KG1 (cell line): ENCODE measurements around the gene LIMS1.
A peak's percentile ranks its signal among the peaks of the same experiment; 100 is the strongest.
"Not testable (repeated sequence)": the region's sequence is repeated elsewhere in the genome, so short reads cannot be mapped to it uniquely, and the experiment has no call there.

Experiments used
- DNase-seq: peaks from one replicate; lab custom pipeline; 2025; lab: John Stamatoyannopoulos, UW

The LIMS1 gene

GRCh38 chr2:108552566-108552965 is 18.3 kb downstream of the LIMS1 start:
- no peak for DNase-seq

DNA sequence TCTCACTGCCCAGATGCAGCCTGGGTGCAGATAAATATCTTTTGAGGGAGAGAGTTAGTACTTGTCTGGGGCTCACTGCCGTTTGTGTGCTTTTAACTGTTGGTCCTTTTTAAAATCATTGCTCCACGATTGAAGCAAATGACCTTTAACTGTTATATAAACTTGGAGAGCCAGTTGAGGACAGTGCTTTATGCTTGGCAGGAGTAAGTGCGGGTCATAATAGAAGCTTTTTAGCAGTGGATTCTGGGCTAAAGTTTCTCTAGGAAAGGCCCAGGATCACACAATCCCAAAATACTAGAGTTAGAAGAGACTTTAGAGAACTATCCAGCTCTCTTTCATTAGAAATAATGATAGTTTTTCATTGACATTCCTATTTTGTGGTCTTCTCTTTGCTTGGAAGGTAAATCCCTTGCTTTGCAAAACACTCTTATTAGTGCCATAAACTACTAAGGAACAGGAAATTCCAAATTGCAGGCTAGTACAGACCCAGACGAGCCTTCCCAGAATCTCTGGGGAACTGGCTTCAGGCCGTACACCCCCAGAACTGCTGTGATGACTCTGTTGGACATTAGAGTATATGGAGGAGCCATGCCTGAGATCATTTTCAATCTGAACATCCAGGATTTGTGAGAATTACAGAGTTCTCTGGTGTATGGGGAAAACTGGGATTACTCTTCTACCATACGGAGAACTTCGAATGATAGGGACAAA is 19.1 kb downstream of the LIMS1 start:
- no peak for DNase-seq

DNA sequence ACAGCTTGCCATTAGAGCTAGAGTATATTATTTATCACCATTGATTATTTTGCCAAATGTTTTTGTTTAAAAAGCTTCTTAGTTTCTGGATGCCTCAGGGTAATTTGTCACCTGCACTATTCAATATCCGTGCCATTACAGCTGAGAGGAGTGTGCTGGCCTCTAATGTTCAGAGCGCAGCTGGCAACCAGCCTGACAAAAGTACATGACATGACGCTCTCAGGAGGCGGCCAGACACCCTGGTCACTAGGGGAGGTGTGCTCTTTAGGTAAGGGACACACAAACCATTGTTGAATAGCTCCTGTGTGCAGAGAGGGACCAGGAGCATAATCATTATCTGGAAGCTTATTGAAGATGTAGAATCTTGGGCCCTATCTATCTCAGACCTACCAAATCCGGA is 20.3 kb downstream of the LIMS1 start:
- no peak for DNase-seq

GRCh38 chr2:108555572-108555971 is 21.3 kb downstream of the LIMS1 start:
- no peak for DNase-seq

DNA sequence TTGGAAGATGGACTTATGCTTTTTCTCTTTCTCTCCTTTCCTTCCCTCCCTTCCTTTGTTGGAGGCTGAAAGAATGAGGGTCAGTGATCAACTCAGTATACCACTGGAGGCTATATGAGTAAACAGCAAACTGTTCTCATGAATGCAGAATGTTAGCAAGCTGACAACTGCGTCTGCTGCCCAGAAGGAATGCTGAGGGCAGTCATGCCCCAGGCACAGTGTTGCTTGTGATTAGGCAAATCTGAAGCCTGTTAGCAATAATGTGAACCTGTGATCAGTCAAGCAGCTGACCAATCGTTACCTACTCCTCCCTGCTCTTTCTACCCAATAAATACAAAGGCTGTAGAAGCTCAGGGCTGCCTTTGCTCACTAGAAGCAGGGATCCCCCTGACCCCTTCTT is 22.3 kb downstream of the LIMS1 start:
- DNase-seq: not testable (repeated sequence)

DNA sequence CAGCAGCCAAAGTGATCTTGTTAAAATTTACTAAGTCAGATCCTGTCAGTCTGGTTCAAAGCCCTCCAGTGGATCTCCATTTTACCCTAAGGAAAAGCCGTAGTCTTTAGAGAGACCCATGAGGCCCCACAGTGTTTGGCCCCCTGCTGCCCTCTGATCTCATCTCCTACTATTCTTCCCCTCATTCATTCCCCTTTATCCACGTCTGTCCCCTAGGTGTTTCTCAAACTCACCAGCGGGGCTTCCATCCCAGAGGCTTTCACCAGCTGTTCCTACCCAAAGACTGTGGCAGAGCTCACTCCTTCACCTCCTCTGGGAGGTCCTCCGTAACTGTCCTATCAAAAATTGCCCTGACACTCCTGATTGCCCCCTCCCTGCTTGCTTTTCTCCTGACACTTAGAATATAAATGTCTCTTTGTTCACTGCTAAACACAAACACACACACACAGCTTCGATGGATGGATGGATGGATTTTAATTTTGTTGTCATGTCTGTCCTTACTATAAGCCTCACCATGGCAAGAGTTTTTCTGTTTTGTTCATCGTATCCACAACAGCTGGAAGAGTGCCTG is 26.1 kb downstream of the LIMS1 start:
- no peak for DNase-seq

DNA sequence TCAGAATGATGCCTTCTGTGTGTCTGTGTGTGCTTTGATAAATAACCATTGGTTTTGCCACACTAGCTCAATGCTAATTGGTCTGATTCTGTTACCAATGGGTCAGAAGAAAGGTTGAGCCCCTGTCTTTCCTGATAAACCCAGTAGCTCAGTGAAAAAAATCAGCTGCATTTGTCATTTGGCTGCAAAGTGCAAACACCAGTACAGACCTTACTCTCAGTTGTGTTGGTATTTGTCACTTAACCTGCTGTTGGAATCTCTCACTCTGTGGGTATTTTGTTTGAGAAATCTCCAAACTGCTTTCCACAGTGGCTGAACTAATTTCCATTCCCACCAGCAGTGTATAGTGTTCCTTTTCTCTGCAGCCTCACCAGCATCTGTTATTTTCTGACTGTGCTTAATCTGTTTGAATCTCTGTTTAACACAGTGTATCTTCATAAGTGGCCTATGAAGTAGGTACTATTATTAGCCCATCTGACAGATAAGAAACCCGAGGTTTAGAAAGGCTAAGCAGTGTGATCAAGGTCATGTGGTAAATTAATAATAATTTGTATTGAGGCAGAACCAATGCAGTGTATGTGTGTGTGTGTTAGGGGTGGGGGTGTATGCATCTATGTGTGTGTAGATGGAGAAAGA is 26.7 kb downstream of the LIMS1 start:
- DNase-seq: no peak

- no peak for DNase-seq
Measured at GRCh38 chr2:108562274-108562673, 28.0 kb downstream of the LIMS1 start.

DNA sequence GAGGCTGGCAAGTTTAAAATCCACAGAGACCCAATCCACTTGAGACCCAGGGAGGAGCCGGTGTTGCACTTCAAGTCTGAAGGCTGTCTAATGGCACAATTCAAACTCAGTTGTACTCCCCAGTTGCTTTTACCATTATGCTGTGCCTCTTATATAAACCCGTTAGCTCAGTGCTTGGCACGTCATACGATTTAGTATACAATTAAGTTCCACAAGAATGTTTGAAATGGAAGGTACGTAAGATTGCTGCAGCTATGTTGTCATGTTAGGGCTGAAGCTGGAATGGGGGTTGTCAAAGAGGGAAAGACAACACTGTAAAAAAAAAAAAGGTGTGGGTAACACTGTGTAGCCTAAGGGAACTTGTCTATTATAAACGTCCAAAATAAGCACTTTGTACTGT is 30.2 kb downstream of the LIMS1 start:
- DNase-seq: no peak

DNA sequence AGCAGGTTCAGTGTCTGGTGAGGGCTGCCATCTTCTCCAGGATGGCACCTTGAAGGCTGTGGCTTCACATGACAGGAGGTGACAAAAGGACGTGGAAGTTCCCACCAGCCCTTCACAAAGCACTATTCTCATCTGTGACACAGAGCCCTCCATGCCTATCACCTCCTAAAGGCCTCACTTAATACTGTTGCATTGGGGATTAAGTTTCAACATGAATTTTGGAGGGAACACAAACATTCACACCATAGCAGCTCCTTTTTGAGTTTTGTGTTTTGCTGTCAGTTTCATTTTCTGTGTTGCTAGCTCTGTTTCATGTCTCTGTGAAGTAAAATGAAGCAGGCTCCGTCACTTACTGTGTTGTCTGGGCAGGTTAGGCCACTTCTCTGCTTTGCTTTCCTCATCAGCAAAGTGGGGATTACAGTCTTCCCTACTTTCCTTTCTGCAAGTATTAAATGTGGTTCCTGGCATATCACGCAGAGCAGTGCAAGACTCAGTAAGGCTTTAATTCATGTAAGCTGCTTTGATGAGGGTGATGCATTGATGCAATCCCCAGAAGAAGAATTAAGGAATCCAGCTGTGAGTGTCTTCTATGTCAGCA is 31.6 kb downstream of the LIMS1 start:
- DNase-seq: no peak

DNA sequence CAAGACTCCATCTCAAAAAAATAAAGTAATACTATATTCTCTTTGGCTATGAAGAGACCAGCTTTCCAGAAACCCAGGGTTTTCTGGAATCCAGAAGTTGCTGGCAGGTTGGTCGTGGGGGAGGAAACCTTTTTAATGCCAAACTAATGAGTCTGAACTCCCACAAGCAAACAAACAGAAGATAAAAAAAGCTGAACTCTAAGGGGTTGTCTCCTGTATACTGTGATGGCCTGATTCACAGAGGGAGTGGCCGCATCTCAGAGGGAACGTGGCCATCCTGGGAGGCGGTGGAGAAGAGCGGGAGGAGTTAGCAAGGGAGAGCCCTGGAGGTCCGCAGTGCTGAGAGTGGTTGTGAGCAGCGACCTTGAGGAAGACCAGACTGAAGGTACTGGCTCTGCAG is 36.1 kb downstream of the LIMS1 start:
- DNase-seq: no peak

GRCh38 chr2:108571286-108571685 is 37.0 kb downstream of the LIMS1 start:
- DNase-seq: no peak

- no peak for DNase-seq
Measured at GRCh38 chr2:108573061-108573460, 38.8 kb downstream of the LIMS1 start.

GRCh38 chr2:108574332-108574731 is 40.1 kb downstream of the LIMS1 start:
- DNase-seq: no peak

DNA sequence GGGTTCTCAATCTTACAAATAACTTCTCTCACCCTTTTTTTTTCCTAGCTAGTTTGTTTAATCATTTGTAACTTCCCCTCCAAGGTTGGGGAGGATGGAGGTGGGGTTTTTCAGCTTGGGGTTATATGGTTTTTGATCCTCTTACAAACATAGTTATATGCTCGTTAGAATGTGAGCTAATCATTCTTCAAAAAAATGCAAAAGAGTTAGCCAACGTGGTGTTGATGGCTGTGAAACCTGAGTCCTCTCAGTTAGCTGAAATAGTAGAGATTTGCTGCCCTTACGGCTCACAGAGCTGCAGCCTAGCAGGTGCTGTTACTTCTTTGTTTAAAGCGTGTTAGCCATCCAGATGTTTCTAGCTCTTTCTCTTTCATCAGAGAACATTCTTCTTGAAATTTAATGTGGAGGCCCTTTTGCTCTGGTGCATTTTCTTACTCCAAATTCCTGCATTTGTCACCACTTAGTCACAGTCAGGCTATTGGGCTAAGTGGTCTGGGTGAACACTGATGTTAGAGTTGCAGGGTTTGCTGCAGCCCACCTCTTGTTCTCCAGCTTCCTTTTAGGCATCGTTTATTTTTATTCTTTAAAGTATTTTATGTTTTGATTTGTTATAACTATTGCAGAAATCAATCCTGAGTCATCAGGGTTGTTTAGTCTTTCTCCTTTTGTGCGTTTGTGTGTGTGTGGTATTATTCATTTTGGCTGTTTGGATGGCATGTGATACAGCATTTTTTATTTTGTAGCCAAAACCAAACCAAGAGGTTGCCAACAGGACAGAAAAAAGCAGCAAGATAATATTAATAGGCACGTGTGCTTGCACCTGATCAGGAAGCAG is 41.1 kb downstream of the LIMS1 start:
- DNase-seq: no peak

- DNase-seq: no peak
Measured at GRCh38 chr2:108577099-108577498, 42.8 kb downstream of the LIMS1 start.

DNA sequence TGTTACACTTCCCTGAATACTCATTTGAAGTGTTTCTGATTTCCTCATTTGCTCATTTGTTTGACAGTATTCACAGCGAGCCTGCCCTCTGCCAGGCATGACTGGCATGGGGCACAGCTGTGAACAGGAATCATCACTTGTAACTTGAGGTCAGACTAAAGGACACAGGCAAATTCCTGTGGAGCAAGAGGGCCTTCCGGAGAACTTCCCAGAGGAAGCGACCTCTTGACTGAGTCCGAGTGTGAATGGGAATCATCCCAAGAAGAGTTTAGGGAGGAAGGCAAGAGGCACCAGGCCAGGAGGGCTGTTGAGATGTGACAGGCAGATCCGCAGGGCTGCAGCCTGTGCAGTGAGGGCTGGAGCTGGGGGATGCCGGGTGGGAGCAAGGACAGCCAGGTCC is 45.4 kb downstream of the LIMS1 start:
- no peak for DNase-seq

DNA sequence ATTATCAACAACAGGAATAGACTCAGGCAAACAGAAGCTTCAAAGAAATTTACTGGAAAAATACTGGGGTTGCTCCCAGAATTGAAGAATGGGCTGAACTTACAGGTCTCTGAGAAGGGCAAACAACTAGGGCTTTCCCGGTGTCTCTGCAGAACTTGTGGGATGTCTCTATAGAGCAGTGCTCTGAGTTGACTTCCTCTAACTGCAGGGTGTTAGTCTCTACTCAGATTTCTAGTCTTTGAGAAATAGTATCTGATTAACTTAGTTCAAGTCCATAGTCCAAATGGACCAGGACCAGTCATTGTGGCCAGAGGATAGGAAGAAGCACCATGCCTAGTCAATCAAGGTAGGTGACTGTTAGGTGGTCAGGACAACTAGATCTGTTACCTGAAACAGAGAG is 45.8 kb downstream of the LIMS1 start:
- no peak for DNase-seq

GRCh38 chr2:108583903-108584520 is 49.7 kb downstream of the LIMS1 start:
- DNase-seq: peak; percentile 72

DNA sequence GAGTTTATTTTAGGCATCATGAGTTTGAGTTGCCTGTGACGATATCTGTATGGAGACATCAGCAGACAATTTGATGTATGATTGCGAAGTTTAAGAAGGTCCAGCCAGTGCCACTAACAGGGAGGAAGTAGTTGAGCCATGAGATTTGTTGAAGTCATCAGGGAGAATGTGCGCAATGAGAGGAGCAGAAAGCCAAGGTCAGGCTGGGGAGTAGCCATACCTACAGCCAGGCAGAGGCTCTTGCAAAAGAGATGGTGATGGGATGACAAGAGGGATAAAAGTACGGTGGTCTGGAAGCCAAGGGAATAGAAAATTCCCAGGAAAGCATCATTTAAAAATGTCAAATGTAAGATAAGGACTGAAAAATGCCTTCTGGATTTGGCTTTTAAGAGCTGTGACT is 51.2 kb downstream of the LIMS1 start:
- DNase-seq: no peak

GRCh38 chr2:108586116-108586515 is 51.8 kb downstream of the LIMS1 start:
- DNase-seq: no peak

- no peak for DNase-seq
Measured at GRCh38 chr2:108586631-108587030, 52.4 kb downstream of the LIMS1 start.
